GM18868 (cell line): Measurements from ENCODE around the gene DENND4B.
"Not testable (repeated sequence)": the region's sequence is repeated elsewhere in the genome, so short reads cannot be mapped to it uniquely, and the experiment has no call there.

ENCODE experiments used
- ATAC-seq: cut with Tn5 transposase; IDR thresholded peaks from one replicate; pipeline ENCODE4 v1.9.1; 2021; ENCODE audit warnings: mild to moderate bottlenecking, moderate library complexity; ENCODE audit not compliant: unreplicated experiment

DENND4B gene, protein sequence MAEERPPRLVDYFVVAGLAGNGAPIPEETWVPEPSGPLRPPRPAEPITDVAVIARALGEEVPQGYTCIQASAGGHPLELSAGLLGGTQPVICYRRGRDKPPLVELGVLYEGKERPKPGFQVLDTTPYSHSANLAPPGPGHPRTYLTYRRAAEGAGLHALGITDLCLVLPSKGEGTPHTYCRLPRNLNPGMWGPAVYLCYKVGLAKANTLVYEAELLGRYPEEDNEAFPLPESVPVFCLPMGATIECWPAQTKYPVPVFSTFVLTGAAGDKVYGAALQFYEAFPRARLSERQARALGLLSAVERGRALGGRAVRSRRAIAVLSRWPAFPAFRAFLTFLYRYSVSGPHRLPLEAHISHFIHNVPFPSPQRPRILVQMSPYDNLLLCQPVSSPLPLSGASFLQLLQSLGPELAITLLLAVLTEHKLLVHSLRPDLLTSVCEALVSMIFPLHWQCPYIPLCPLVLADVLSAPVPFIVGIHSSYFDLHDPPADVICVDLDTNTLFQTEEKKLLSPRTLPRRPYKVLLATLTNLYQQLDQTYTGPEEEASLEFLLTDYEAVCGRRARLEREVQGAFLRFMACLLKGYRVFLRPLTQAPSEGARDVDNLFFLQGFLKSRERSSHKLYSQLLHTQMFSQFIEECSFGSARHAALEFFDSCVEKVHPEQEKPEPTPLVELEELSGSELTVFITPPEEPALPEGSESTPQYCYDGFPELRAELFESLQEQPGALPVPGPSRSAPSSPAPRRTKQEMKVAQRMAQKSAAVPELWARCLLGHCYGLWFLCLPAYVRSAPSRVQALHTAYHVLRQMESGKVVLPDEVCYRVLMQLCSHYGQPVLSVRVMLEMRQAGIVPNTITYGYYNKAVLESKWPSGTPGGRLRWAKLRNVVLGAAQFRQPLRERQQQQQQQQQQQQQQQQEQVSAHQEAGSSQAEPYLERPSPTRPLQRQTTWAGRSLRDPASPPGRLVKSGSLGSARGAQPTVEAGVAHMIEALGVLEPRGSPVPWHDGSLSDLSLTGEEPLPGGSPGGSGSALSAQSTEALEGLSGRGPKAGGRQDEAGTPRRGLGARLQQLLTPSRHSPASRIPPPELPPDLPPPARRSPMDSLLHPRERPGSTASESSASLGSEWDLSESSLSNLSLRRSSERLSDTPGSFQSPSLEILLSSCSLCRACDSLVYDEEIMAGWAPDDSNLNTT (N-terminal part only)

DNA sequence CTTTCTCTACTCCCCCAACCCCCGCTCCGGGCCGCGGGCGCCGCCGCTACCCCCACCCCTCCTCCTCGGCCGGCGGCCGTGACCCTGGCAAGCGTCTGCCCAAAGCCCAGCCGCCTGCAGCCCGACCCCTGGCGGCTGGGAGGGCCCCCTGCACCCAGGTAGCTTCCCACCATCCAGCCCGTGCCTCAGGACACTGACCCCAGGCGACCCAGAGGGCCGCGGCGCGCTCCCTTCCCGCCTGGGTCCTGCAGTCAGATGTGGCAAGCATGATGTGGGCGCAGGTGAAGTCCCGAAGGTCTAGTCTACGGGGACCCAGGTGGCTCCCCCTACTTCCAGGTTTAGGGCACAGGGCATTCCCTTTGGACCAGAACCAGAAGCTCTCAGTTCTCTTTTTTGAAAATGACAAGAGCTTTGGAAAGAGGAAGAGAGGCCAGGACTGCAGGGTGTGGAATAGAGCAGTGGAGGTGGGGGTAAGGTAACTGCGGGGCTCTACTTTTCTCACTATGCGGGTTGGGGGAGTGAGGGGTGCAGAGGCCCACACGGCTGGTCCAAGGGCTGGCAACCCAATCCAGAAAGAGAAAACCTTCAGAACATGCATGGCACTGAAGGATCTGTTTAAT lies at the start of gene DENND4B:
TSS of gene DENND4B (minus strand) at position 97 of the 620 bp plus-strand sequence. CDS start 2,344 bp downstream, outside the sequence.
- ATAC-seq, result peak; percentile 54

DNA sequence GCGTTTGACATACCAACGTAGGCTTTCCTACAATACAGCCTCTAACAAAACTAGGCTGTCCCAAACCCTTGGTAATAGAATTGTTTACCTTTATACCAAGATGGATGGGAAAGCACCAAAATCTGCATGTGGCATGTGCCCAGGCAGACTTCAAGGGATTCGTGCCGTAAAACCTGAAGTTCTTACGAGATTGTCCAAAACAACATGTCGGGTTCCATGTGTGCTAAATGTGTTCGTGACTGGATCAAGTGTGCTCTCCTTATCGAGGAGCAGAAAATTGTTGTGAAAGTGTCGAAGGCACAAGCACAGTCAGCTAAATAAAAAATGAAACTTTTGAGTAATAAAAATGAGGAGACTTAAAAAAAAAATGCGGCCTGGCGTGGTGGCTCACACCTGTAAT lies 49.1 kb upstream of the DENND4B start:
- ATAC-seq, result no peak

DNA sequence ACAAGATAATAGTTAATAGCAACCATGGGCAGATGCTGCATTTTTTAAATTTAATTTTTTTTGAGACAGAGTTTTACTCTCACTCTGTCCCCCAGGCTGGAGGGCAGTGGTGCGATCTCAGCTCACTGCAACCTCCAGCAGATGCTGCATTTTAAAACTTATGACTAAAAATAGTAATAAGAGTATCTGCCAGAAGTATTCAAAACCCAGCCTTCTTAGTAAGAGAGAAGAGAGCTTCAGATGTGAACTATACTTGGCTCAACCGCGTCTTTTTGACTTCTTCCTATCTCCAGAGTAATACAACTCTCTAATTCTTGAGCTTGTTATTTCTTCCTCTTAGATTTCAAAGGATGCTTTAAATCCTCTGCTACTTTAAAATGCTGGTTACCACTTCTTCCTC lies 48.7 kb upstream of the DENND4B start:
- no peak for ATAC-seq

DNA sequence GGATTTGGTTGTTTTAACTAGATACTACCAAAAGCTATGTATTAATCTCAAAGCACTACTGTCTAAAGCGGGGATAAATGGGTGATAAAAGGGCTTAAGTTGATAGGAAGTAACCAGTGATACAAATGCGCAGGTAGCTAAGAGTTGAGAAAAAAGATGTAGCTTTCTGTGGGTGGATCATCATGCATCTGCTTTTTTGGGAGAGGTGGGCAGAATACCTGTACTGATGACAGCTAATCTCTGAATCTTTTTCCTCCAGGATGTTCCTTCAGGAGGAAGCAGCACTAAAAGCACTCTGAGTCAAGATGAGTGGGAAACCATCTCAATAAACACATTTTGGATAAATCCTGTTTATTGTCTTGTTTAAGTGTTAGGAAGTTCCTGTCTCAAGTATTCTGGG lies 45.3 kb upstream of the DENND4B start:
- no peak for ATAC-seq

DNA sequence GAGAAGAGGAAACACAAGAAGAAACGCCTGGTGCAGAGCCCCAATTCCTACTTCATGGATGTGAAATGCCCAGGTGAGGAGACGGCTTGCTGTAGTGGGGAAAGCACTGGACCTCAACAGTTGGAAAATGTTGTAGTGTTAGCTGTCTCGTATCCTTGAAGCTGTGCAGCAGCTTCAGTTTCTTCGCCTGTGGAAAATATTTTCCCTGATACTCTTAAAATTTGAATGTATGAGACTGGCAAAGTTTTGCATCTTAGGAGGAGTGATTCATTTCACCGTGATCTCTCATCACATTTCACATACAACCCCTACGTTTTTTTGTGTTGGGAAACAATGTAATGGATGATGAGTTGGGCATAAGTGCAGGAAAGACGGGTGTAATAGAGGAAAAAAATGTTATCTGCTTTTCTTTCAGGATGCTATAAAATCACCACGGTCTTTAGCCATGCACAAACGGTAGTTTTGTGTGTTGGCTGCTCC lies 44.7 kb upstream of the DENND4B start:
- no peak for ATAC-seq

DNA sequence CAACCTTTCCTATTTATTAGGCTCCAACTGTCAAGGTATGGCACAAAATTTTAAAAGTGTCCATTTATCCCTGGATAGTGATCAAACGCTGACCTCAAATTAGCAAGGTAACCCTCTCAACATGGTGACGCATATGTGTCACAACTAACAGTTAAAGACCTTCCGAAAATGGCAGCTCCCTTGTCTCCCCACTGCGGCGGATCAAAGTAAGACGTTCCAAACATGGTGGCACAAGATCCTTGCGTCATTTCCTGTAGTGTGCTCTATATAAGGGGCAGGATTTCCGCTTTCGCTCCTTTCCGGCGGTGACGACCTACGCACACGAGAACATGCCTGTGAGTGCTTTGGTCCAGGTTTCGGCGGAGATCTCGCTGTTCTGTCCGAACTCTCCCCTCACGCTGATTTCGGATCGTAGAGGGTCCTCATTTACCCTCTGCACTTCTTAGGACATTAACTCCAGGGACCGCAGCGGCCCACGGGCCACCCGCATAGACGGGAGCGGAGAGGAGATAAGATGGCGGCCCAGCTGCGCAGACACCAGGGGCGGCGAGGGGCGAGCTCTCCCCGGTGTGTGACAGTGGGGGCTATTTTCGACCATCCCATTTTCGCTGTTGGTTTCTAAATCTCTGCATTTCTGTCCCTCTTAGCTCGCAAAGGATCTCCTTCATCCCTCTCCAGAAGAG lies 44.1 kb upstream of the DENND4B start, which contains the start of gene RPS27:
TSS of gene RPS27 (plus strand) at position 295 of the 683 bp plus-strand sequence. CDS start at position 330, 35 bp downstream.
- peak; percentile 66 for ATAC-seq

DNA sequence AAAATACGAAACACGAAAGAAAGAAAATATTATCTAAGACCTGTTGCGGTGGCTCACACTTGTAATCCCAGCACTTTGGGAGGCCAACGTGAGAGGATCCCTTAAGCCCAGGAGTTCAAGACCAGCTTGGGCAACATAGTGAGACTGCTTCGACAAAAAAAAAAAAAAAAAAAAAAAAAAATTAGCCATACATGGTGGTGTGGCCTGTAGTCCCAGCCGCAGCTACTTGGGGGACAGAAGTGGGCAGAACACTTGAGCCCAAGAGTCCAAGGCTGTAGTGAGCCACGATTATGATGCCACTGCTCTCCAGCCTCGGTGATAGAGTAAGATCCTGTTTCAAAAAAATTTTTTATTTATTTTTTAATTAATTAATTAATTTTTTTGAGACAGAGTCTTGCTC lies 41.1 kb upstream of the DENND4B start:
- no peak for ATAC-seq

DNA sequence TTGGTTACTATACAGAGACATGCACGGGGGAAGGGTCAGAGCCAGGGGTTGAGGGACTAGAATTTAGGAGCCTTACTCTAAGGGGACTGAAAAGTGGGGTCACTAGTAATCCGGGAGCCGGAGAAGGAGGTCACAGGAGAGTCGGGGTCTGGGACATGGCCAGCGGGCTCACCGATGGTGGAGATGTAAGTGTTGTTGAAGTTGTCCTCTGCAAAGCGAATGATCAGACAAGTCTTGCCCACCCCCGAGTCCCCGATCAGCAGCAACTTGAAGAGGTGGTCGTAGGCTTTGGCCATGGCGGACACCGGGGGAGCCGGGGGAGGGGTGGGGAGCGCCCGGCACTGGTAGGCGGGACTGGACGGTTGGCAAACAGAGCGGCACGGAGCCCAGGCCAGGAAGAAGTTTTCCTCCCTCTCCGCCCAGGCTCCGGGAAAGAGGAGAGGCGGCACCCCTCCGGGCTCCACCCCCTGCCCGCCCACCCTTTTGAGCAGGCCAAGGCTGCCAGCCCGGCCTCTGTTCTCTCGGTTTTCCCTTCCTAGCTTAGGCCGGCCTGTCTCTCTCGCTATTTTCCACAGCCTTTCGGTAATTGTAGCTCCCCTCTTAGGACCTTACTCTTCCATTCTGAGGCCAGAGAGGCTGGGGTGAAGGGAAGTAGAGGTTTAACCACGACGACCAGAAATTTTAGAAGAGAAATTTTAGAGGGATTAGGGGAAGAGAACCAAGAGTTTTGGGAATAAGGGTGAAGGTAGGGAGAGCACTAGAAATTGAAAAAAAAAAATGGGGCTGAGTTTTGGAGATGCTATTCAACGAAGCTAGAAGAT lies 39.6 kb upstream of the DENND4B start, which contains the start of gene RAB13:
TSS of gene RAB13 (minus strand) at position 399 of the 821 bp plus-strand sequence. CDS start at position 296, 103 bp downstream.
- ATAC-seq, result no peak

DNA sequence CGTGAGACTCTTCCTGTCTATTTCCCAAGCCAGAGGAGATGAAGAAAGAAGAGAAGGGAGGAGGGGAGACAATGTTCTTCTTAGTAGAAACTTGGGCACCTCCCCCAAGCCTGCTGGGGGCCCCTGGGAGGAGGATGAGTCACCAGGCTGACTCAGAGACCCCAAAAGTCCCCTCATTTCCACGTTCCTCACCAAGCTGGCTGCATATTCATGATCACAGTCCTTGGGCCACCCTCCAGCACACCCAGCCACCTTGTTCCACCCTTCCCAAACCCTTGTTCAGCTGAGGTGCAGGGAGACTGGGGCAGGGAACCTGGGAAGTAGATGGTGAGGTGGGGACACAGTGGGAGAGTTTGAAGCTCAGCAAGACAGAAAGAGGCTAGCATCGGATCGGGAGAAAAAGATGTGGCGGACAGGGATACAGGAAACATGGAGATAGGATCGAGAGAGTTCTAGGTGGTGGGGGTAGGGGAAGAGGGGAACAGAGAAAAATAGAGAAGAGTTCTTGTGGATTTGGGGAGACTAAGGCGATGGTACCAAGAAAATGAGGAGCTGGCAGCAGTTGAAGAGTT lies 38.9 kb upstream of the DENND4B start:
- no peak for ATAC-seq

DNA sequence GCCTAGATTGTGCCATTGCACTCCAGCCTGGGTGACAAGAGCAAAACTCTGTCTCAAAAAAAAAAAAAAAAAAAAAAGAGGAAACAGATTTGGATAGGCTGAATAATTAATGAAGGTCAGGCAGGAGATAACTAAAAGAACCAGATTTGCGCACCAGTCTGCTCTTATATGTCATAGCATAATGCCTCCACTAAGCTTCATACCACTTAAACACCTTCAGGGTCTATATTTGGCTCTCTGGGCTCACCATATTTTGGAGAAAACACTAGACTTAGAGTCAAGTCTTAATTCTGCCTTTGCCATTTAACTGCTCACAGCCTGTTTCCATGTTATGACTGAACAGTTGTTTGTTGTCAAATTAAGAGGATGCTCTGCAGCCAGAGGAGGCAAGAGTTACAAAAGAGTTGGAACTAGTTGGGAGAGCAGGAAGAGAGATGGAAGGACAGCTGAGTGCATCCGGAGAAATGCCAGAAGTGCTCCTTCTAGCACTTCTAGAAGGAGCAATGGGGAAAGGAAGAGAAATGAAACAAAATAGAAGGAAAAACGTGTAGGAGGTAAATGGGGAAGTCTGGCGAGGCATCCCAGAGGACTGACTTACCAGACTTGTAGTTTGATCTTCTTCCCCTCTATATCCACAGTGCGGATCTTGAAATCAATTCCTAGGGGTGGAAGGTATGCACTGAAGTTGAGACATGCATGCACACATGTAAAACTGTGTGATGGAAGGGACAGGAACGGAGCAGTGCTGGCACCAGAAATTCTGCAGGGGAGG lies 37.8 kb upstream of the DENND4B start:
- no peak for ATAC-seq

DNA sequence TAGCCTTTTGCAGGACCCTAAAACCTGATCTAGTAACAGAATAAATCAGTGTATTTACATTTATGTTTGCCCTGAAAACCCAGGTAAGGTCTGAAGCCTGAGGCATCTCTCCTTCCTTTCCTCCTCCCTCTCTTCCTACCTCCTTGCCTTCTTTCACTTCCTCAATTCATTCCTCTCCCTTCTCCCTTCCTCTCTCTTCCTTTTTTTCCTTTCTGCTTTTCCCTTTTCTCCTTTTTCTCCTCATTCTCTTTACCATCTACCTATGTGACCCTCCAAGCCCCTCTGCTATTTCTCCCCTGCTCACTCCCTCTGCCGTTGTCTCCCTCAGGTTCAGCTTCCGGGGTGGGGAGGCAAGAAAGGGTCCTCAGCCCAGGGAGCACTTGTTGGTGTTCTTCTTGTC lies 35.2 kb upstream of the DENND4B start:
- not testable (repeated sequence) for ATAC-seq

DNA sequence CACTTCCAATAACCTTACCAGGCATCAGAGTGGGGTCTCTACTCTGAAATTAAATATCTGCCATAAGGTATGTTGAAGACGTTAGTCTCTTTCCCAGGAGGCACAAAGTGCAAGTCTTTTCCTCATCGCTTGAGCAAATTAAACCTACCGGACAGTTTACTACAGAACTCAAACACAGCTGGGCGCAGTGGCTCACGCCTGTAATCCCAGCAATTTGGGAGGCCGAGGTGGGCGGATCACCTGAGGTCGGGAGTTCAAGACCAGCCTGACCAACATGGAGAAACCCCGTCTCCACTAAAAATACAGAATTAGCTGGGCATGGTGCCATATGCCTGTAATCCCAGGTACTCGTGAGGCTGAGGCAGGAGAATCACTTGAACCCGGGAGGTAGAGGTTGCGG lies 32.6 kb upstream of the DENND4B start:
- ATAC-seq, result not testable (repeated sequence)

DNA sequence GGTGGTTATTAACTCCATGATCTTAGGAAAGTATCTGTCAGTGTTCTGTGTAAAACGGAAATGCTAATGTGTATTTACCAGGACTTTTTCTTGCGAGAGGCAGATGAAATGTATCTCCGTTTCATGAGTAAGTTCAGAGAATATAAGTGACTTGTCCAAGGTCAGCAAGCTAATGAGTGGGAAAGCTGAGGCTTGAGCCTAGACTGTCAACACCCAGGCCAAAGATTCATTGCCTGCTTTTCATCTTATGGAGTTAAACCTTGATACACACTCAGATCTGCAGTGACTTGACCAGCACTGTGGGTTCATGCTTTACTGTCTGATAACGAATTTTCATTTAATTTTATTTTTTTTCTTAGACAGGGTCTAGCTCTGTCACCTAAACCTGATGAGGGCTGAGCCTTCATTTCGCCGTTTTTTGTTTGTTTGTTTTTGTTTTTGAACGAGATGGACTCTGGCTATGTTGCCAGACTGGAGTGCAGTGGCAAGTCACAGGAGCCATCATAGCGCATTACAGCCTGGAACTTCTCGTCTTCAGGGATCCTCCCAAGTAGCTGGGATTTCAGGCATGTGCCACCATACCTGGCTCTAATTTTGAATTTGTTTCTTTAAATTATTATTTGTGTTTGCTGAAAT lies 31.9 kb upstream of the DENND4B start:
- no peak for ATAC-seq

DNA sequence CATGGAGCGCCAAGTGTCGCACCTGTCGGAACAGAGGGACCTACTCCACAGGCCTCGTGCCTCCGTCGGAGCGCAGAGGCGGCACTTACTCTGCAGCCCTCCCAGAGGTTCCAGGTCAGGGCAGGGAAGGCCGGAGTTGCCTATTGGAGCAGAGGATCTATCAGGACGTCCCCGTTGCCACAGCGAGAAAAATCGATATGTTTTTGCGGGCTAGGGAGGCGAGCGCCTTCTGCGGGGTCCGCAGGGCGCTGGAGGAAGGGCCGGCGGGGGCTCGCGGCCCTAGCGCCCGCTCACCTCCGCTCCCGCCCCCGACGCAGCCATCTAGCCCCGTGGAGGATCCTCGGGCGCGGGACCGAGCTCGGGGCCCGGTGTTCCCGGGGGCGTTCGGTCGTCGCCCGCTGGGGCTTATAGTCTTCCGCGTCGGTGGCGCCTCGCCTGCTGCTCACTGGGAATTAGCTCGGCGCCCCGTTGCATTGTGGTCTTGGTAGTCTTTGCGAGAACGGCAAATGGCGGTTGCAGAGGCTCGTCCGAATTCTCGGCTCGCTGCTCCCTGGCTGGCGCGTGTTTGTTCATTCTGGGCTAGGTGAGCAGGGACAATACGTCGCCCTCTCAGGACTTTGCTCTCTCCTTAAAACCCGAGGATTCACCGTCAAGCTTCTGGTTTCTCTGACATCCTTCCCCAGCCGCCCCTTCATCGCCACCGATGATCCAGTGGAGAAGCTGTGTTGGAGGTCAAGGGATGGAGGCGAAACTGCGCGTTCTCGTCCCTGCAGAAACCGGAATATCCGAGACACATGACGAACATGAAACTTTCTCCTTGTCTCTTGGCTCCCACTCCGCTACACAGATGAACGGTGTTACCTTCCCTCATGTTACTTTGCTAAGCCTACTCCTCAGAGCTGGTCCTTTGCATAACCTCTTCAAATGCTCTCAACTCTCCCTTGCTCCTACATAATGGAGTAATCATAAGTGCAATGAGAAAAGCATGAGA lies 31.0 kb upstream of the DENND4B start, which contains the start of gene JTB:
TSS of gene JTB (minus strand) at position 425 of the 991 bp plus-strand sequence. CDS start at position 3, 422 bp downstream.
- ATAC-seq, result peak; percentile 78

DNA sequence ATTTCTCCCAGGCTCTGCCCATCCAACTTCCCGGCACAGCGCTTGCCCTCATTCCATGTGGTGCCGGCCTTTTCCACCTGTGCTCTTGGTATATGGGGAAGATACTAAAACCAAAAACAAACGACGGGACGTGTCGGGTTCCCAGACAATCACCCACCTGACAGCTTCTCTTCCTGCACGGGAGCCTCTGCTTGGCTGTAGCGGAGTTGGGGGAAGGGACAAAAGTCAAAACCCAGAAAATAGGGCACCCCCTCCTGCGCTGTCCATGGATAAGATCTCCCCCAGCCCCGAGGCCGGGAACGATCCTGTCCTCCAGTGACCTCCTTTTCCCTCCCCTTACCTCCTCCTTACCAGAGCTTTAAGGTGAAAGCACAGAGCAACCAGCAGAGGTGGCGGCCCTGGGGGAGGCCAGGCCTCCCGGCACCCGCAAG lies 30.3 kb upstream of the DENND4B start:
- ATAC-seq, result no peak

DNA sequence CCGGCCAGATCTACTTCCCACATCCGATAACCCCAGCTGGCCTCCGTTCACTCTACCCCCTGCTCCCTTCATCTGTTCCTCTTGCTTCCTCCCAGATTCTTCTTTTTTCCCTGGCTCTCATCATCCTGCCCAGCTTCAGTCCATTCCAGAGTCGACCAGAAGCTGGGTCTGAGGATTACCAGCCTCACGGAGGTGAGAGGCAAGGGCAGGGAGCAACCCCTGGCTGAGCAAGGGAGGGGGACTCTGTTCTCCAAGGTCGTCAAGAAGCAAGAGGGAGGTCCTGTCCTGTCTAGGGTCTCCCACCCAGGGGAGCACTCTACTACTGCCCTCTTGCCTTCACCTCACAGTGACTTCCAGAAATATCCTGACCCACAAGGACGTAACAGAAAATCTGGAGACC lies 27.0 kb upstream of the DENND4B start:
- no peak for ATAC-seq
